Fibroblast of pulmonary artery (primary cell): ENCODE results near the gene FADS3.

Source experiments
- DNase-seq: peaks from one replicate; pipeline ENCODE4 v3.0.0-alpha.2; 2010; ENCODE audit warnings: low read depth
- H3K4me3 ChIP-seq: replicated peaks from 2 replicates; pipeline ENCODE4 v1.5.1; 2011; ENCODE audit warnings: low read depth, mild to moderate bottlenecking, control low read depth, low read length, moderate library complexity
- TF ChIP-seq, protein P1 (sequence below): IDR thresholded peaks from 2 replicates; pipeline ENCODE4 v1.5.1; 2011; ENCODE audit warnings: mild to moderate bottlenecking, control low read depth, low read length, inconsistent platforms; ENCODE audit errors: missing control alignments

FADS3 gene

DNA sequence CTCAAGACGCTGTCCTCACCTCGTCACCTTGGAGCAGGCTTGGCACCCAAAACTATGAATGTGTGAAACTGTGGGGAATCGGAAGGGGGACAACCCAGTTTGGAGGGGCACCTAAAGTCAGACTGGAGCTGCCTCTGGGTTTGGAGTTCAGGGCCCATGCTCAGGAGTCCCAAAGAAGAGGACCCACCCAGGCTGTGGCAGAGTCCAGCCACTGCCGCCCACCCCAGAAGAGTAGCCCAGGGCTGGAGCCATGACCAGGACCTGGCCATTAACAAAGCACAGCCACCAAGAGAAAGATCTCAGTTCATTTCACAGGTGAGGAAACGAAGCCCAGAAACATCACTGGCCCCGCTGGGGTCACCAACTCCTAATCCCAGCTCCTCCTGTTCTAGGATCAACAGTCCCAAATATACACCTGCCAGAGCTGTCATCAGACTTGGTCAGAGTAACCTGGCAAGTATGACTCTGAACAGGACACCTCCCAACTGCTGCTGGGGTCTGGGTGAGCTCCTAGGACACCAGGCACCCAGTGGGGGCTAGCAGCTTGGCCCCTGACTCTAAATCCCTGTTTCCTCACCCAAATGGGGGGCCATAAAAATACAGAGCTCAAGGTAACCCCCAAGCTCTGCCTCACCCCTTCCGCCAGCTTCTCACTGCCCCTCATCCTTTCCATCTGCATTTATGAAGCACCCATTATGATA lies 23.3 kb upstream of the FADS3 start:
- TF ChIP-seq, protein P1, sequence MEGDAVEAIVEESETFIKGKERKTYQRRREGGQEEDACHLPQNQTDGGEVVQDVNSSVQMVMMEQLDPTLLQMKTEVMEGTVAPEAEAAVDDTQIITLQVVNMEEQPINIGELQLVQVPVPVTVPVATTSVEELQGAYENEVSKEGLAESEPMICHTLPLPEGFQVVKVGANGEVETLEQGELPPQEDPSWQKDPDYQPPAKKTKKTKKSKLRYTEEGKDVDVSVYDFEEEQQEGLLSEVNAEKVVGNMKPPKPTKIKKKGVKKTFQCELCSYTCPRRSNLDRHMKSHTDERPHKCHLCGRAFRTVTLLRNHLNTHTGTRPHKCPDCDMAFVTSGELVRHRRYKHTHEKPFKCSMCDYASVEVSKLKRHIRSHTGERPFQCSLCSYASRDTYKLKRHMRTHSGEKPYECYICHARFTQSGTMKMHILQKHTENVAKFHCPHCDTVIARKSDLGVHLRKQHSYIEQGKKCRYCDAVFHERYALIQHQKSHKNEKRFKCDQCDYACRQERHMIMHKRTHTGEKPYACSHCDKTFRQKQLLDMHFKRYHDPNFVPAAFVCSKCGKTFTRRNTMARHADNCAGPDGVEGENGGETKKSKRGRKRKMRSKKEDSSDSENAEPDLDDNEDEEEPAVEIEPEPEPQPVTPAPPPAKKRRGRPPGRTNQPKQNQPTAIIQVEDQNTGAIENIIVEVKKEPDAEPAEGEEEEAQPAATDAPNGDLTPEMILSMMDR, result no peak
- no peak for DNase-seq
- H3K4me3 ChIP-seq, result no peak overlapping the region

DNA sequence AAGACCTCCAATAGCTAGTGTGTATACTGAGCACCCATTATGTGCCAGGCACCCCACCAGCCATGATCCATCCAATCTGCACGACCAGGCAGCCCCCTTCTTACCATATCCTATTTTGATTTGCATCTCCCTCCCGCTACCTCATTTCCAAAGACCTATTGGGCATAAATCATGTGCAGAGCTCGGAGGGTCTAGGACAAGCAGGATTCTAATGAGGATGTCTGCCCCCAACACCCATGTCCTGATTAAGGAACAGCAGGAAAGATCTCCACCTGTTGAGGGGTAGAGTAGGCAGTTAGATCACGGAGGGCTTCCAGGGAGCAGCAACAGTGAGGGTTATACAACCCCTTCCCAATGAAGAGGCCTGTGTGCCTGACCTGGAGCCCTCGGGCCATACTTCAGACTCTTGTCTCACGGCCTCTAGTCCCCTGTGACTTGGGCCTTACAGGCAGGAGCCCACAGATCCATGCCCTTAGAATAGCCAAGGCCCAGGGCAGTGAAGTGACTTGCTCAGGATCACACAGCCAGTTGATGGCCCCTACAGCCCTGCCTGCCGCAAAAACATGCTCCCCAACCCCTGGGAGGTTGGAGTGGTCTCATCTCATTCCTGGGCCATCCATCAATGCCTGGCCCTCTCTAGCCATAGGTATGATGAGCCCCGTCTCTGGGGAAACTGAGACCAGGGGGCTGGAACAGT lies 22.5 kb upstream of the FADS3 start:
- DNase-seq, result no peak
- no peak overlapping the region for H3K4me3 ChIP-seq
- TF ChIP-seq, protein P1, result no peak

DNA sequence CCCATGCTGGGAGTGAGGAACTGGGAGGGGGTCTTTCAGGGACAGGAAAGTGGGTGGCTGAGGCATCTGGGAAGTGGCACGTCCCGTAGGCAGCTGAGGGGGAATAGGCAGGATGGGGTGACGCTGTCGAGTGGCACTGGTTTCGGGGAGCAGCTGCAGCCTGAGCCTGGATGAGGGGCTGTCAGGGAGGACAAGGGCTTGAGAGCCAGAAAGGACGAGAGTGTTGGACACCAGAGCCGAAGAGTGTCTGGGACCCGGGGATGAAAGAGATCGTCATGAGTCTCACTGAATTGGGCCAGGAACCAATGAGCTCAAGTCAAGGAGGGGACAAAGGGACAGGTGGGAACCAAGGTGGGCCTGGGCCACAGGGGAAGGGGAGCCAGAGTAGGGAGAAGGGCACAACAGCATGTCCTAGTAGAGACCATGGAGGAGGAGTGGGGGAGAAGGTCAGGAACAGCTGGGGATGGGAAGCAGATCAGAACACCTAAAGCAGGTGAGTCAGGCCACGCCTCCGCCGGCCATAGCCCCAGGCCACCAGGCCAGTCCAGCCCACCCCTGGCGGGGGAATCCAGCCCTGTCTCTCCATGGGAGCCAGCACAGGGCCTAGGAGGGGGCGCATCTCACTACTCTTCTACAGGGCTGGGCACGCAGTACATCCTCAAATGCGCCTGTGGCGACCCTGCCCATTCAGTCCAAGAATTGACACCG lies 21.8 kb upstream of the FADS3 start:
- DNase-seq, result no peak
- no peak overlapping the region for H3K4me3 ChIP-seq
- TF ChIP-seq, protein P1, result no peak

DNA sequence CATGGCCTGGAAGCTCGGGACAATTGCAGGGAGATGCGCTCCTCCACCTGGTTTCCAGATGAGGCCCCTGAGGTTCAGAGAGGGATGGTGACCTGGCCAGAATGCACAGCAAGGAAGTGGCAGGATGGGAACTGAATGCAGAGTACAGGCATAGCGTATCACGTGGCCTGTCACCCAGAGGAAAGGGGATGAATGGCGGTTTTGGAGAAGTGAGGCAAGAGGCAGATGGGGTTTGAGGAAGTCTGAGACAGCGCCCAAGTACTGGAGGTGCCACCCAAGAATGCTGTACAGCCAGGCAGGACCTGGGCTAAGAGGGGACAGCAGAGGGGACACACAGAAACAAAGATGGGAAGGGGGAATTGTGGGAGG lies 21.2 kb upstream of the FADS3 start:
- TF ChIP-seq, protein P1, result no peak

DNA sequence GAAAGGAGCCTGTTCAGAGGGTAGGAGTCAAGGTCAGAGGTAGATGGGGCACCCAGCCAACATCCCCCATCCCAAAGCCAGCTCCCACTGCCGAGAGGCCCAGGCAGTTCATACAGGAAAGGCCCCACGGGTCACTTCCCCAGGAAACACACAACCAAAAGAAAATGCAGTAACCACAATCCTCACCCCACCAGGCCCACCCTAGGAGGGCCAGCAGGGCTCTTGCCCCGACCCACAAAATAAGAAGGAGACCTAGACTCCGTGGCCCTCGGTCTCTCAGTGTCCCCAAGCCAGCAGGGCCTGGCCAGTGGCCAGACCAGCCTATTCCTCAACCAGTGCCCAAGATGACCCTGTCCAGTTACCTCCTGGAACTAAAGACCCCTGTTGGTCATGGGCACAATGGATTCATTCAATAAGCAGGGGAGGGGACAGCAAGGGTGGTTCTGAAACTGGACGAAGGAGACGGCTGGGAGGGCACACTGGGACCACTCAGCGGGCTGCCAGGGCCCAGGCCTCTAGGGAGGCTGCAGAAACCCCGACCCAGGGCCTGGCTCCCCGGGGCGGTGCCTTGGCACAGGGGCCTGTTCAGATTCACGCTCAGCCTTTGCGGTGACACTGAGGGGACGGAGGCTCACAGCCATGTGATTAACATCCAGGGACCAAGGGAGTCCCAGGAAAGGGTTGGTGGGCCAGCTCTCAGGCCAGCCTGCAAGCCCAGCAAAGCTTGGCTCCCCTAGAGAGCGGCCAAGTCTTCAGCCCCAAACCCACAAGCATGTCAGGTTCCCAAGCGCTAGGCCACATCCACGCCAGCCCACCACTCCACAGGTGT lies 20.6 kb upstream of the FADS3 start:
- TF ChIP-seq, protein P1, result no peak
- no peak overlapping the region for H3K4me3 ChIP-seq
- DNase-seq, result no peak

More for the DNA sequence above, 21.2 kb upstream of the FADS3 start:
- no peak overlapping the region for H3K4me3 ChIP-seq
- no peak for DNase-seq

DNA sequence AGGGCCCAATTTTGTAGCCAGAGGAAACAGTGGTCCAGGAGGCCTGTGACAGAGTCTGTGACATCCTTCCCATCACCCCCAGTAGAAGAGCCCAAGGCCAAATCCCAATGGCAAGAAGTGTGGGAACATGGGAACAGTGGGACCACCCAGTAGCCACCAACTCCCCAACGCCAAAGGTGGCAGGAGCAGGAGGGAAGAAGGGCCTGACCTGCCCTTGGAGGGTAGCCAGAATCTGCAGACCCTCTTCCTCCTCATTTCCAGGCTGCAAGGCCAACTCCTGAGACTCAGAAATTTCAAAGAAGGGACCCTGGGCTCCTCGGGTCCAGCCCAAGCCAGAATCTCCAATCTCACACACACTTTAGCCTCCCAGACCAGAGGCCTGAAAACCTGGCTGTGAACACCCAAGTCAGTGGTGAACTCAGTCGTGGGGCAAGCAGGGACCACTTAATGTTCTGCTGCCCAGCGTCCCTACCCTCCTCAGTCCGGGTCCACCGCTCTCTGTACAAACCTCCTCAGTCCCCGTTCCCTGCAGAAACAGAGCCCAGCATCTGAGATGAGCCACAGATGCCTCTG lies 19.9 kb upstream of the FADS3 start:
- TF ChIP-seq, protein P1, result no peak
- DNase-seq, result no peak
- H3K4me3 ChIP-seq, result no peak overlapping the region
